A673 (cell line): ENCODE data around the gene DNMBP.

Experiments used
- EZH2 ChIP-seq: fragments of 200-600 bp; sonication (generic); IDR thresholded peaks from 2 replicates; pipeline ENCODE4 v1.6.1; 2017; ENCODE audit warnings: borderline replicate concordance, low read depth, mild to moderate bottlenecking, mixed read lengths, antibody characterized with exemption, low read length; ENCODE audit not compliant: poor library complexity, severe bottlenecking
- TF ChIP-seq, protein P1 (sequence below): fragments of 300-800, 200-600 bp; sonication (generic); conservative IDR thresholded peaks from 2 replicates; pipeline ENCODE4 v1.5.1; 2017; ENCODE audit warnings: low read depth, mild to moderate bottlenecking, antibody characterized with exemption, low read length, moderate library complexity, mixed read lengths

GRCh38 chr10:99967961-99968360, 41.8 kb downstream of the DNMBP start:
- TF ChIP-seq, protein P1, sequence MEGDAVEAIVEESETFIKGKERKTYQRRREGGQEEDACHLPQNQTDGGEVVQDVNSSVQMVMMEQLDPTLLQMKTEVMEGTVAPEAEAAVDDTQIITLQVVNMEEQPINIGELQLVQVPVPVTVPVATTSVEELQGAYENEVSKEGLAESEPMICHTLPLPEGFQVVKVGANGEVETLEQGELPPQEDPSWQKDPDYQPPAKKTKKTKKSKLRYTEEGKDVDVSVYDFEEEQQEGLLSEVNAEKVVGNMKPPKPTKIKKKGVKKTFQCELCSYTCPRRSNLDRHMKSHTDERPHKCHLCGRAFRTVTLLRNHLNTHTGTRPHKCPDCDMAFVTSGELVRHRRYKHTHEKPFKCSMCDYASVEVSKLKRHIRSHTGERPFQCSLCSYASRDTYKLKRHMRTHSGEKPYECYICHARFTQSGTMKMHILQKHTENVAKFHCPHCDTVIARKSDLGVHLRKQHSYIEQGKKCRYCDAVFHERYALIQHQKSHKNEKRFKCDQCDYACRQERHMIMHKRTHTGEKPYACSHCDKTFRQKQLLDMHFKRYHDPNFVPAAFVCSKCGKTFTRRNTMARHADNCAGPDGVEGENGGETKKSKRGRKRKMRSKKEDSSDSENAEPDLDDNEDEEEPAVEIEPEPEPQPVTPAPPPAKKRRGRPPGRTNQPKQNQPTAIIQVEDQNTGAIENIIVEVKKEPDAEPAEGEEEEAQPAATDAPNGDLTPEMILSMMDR, result no peak
- no peak for TF ChIP-seq EZH2
